Lung (tissue), 12 donors: ENCODE results near the gene ZFAND4. TPM values are rescaled to one million over a fixed set of nuclear protein-coding genes. Genes with fewer than 3 reads are reported as not detected.

ENCODE experiments used
- ATAC-seq: fragments of 200-7000 bp; cut with Tn5 transposase; one replicate; pipeline ENCODE4 v1.9.1; 2020; ENCODE audit warnings: moderate number of reproducible peaks; ENCODE audit not compliant: insufficient read depth, low FRiP score
- DNase-seq, 3 donors: peaks; one replicate each; pipeline ENCODE4 v3.0.0-alpha.2; 2013 to 2017
- H3K27ac ChIP-seq, 2 donors: one replicate each; pipeline ENCODE4 v1.5.1; 2013; ENCODE audit warnings: mild to moderate bottlenecking in 2 of 2, moderate library complexity in 2 of 2, control low read depth in 1 of 2, inconsistent platforms in 1 of 2, low read depth in 1 of 2, low read length in 1 of 2
- H3K27me3 ChIP-seq, 3 donors: one replicate each; pipeline ENCODE4 v1.5.1; 2013; ENCODE audit warnings: low read length in 2 of 3; ENCODE audit not compliant: control insufficient read depth in 3 of 3, insufficient read depth in 3 of 3
- H3K36me3 ChIP-seq, 4 donors: one replicate each; pipeline ENCODE4 v1.5.1; 2013; ENCODE audit warnings: low read length in 4 of 4, mild to moderate bottlenecking in 1 of 4, moderate library complexity in 1 of 4; ENCODE audit not compliant: control insufficient read depth in 4 of 4, insufficient read depth in 4 of 4
- H3K4me1 ChIP-seq, 5 donors: one replicate each; pipeline ENCODE4 v1.5.1; 2013; ENCODE audit warnings: low read length in 5 of 5, mild to moderate bottlenecking in 2 of 5, moderate library complexity in 1 of 5; ENCODE audit not compliant: control insufficient read depth in 5 of 5, insufficient read depth in 5 of 5
- H3K4me3 ChIP-seq: one replicate; pipeline ENCODE4 v1.5.1; 2013; ENCODE audit warnings: mild to moderate bottlenecking, control low read depth, moderate library complexity
- H3K9ac ChIP-seq, 2 donors: one replicate each; pipeline ENCODE4 v1.5.1; 2013; ENCODE audit warnings: low read length in 2 of 2, control low read depth in 1 of 2; ENCODE audit not compliant: insufficient read depth in 1 of 2
- H3K9me3 ChIP-seq, 4 donors: one replicate each; pipeline ENCODE4 v1.5.1; 2013; ENCODE audit warnings: low read length in 3 of 4, mild to moderate bottlenecking in 1 of 4, moderate library complexity in 1 of 4; ENCODE audit not compliant: control insufficient read depth in 4 of 4, insufficient read depth in 3 of 4
- CTCF ChIP-seq: IDR thresholded peaks from 2 replicates; pipeline ENCODE4 v1.5.1; 2012; ENCODE audit warnings: mild to moderate bottlenecking; ENCODE audit errors: control extremely low read depth, extremely low read depth
- WGBS, 2 donors: extraction: QIAGEN DNeasy Blood & Tissue Kit; methylation state at CpG; one replicate each; pipeline ENCODE4 v1.1.7; 2013; 5-methylcytosine and 5-hydroxymethylcytosine counted together
- polyA plus RNA-seq, 2 donors: library from polyadenylated mRNA; stranded (reverse); fragments of 200-250 nt; gene quantifications; one replicate each; pipeline ENCODE4 v1.2.1, GENCODE V29; 2013
- total RNA-seq, 2 donors: library from RNA; depleted of rRNA in 1 of 2; stranded (reverse); fragments of >200 nt in 1 of 2; gene quantifications; one replicate each; pipeline ENCODE4 v1.2.1, GENCODE V29; 2014 to 2021
- donor health status: control.
- donor health status: control.
- donor health status: Bipolar disorder and iron deficiency.
- donor health status: healthy.
- donor health status: DM: yes; HTN: yes; CAD: no.

ZFAND4 gene
- total and polyA plus RNA-seq, 4 donors, result 4.4 to 19.1 (median 11.5) TPM

- 90 to 95% methylated on average over 6 of the region's 6 CpGs for WGBS, 2 donors
These were observed 72.9 kb downstream of the ZFAND4 start for GRCh38 chr10:45599646-45600045.

DNA sequence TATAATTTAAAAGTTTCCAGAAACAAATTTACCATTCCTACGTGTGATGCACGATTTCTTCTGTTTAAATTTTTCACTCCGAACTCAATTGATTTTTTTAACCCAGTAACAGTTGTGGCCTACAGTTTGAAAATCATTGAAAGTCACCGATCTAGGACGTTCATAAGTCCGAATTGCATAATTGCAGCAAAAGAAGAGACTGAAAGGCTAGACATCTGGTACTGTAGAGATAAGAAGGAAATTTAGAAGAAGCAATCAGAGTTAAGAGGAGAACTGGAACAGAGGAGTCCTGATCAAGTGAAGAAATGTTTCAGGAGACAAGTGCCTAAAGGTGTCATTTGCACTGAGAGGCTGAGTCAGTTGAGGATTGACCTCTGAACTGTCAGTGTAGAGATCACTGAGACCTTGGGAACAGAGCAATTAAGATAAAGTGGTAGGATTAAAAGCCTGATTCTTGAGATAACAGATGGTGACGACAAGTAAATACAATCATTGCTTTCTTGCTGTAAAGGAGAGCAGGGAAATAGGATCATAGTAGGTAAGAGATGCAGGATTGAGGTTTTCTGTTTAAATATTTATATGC, 73.5 kb downstream of the ZFAND4 start:
- no peak overlapping the region for H3K9ac ChIP-seq
- no peaks in the 10 kb centered on the region for H3K9me3 ChIP-seq
- H3K36me3 ChIP-seq, result no peaks in the 10 kb centered on the region
- H3K27me3 ChIP-seq, result peaks cover 0 to 23% (median 13%) of the 10 kb centered on the region in 3 donors
- no peak overlapping the region for H3K27ac ChIP-seq
- DNase-seq (no peak), ATAC-seq (no peak)
- no peak overlapping the region for H3K4me3 ChIP-seq
- H3K4me1 ChIP-seq, result peaks cover 0 to 4% (median 0%) of the 10 kb centered on the region in 5 donors
- 88 to 90% methylated on average over 7 of the region's 7 CpGs for WGBS, 2 donors
- TF ChIP-seq CTCF, result no peak

More at GRCh38 chr10:45599646-45600045, 72.9 kb downstream of the ZFAND4 start:
- peaks cover 0 to 23% (median 13%) of the 10 kb centered on the region in 3 donors for H3K27me3 ChIP-seq
- H3K9ac ChIP-seq, result no peak overlapping the region
- H3K9me3 ChIP-seq, result no peaks in the 10 kb centered on the region
- H3K36me3 ChIP-seq, result no peaks in the 10 kb centered on the region
- TF ChIP-seq CTCF, result no peak
- H3K4me1 ChIP-seq, result peaks cover 0 to 4% (median 0%) of the 10 kb centered on the region in 5 donors
- no peak overlapping the region for H3K27ac ChIP-seq
- H3K4me3 ChIP-seq, result no peak overlapping the region
- DNase-seq, result no peak
- no peak for ATAC-seq

DNA sequence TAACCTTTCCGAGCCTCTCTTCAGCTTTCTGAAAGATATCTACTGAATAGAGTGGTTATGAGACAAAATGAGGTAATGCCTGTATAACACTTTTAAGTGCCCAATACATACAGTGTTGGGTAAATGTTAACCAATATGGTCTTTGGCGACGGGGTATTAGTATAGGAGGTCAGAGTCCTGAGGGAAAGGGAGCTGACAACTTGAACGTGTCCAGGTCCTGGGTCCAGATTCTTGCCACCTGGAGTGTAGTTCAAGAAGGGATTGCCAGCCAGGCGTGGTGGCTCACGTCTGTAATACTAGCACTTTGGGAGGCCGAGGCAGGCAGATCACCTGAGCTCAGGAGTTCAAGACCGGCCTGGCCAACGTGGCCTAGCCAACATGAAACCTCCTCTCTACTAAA, 76.0 kb downstream of the ZFAND4 start:
- Histone ChIP-seq H3K4me3 (no peak overlapping the region), H3K27me3 (peaks cover 0 to 22% (median 13%) of the 10 kb centered on the region in 3 donors), H3K27ac (no peak overlapping the region), H3K36me3 (no peaks in the 10 kb centered on the region), H3K9ac (no peak overlapping the region), H3K4me1 (peaks cover 0 to 17% (median 3%) of the 10 kb centered on the region in 5 donors), H3K9me3 (no peaks in the 10 kb centered on the region)
- no peak for DNase-seq
- TF ChIP-seq CTCF, result no peak
- WGBS, 2 donors, result 86 to 88% methylated on average over 9 of the region's 9 CpGs
- ATAC-seq, result no peak
